OCI-LY7 (cell line): Measurements from ENCODE around the gene COL5A2.

Experiments used
- EZH2phosphoT487 ChIP-seq: fragments of 200-600 bp; sonication (generic); IDR thresholded peaks from 2 replicates; pipeline ENCODE4 v1.6.1; 2018; ENCODE audit warnings: low read depth, borderline replicate concordance, mild to moderate bottlenecking, mixed run types, antibody characterized with exemption, low read length, moderate library complexity, mixed read lengths
- TF ChIP-seq, protein P1 (sequence below): fragments of 200-600 bp; sonication (generic); conservative IDR thresholded peaks from 2 replicates; pipeline ENCODE4 v1.5.1; 2014; ENCODE audit warnings: mild to moderate bottlenecking, antibody characterized with exemption, low read length, moderate library complexity, mixed read lengths

DNA sequence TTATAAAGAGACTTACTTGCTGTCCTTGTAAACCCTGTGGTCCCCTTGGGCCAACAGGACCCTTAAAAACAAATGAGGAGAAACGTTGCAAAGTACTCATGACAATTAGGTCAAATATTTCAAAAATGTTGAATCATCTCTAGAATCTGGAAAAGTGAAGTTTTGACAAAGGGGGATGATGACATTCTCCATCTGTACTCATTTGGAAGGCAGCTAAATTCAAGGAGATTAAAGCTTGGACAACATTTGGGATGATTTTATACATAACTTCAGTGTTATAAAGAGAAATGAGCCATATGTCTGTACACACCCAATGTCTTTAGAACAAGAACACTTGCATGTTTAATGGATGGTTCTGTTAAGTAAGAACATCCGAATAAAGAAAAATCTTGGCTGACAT, 92.9 kb downstream of the COL5A2 start:
- TF ChIP-seq, protein P1, sequence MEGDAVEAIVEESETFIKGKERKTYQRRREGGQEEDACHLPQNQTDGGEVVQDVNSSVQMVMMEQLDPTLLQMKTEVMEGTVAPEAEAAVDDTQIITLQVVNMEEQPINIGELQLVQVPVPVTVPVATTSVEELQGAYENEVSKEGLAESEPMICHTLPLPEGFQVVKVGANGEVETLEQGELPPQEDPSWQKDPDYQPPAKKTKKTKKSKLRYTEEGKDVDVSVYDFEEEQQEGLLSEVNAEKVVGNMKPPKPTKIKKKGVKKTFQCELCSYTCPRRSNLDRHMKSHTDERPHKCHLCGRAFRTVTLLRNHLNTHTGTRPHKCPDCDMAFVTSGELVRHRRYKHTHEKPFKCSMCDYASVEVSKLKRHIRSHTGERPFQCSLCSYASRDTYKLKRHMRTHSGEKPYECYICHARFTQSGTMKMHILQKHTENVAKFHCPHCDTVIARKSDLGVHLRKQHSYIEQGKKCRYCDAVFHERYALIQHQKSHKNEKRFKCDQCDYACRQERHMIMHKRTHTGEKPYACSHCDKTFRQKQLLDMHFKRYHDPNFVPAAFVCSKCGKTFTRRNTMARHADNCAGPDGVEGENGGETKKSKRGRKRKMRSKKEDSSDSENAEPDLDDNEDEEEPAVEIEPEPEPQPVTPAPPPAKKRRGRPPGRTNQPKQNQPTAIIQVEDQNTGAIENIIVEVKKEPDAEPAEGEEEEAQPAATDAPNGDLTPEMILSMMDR, result no peak
- no peak for TF ChIP-seq EZH2phosphoT487
